ENCODE results near the gene ATR.

- no peak for TF ChIP-seq GATA2 (IDR thresholded peaks at IDR 0.05; ENCODE audit: low read depth, low read length)
- TF ChIP-seq GATA3 (IDR thresholded peaks at IDR 0.05; ENCODE audit: low read depth, low read length): no peak
Measured at GRCh38 chr3:142489572-142490323, 88.8 kb downstream of the ATR start.
